RWPE2 (cell line): Measurements from ENCODE around the gene GTF2I.
"Not testable (repeated sequence)": the region's sequence is repeated elsewhere in the genome, so short reads cannot be mapped to it uniquely, and the experiment has no call there.

Source experiments
- ATAC-seq: fragments of 200-7000 bp; cut with Tn5 transposase; 3 replicates; pipeline ENCODE4 v1.9.1; 2021; ENCODE audit warnings: low read depth
- DNase-seq: peaks from one replicate; pipeline ENCODE4 v3.0.0-alpha.2; 2020; ENCODE audit warnings: low spot score
- H3K27ac ChIP-seq: fragments of 450-650 bp; 2 replicates; pipeline ENCODE4 v1.5.1; 2017; ENCODE audit warnings: mild to moderate bottlenecking; ENCODE audit not compliant: poor library complexity, severe bottlenecking
- H3K27me3 ChIP-seq: fragments of 250-450 bp; sonication (Bioruptor Pico); 2 replicates; pipeline ENCODE4 v1.5.1; 2021; ENCODE audit warnings: mild to moderate bottlenecking, moderate library complexity; ENCODE audit not compliant: insufficient read depth, poor library complexity, severe bottlenecking
- H3K36me3 ChIP-seq: fragments of 250-450 bp; sonication (Bioruptor Pico); 2 replicates; pipeline ENCODE4 v1.5.1; 2020; ENCODE audit warnings: low read depth, mild to moderate bottlenecking, moderate library complexity
- H3K4me1 ChIP-seq: fragments of 250-450 bp; sonication (Bioruptor Pico); 2 replicates; pipeline ENCODE4 v1.5.1; 2021; ENCODE audit warnings: mild to moderate bottlenecking, moderate library complexity; ENCODE audit not compliant: insufficient read depth, poor library complexity, severe bottlenecking
- H3K4me3 ChIP-seq: fragments of 250-450 bp; sonication (Bioruptor Pico); 2 replicates; pipeline ENCODE4 v1.5.1; 2021; ENCODE audit warnings: mild to moderate bottlenecking, moderate library complexity; ENCODE audit not compliant: severe bottlenecking
- H3K9me3 ChIP-seq: fragments of 250-450 bp; sonication (Bioruptor Pico); 2 replicates; pipeline ENCODE4 v1.5.1; 2021; ENCODE audit warnings: mild to moderate bottlenecking, moderate library complexity; ENCODE audit not compliant: severe bottlenecking

GTF2I gene

GRCh38 chr7:74773760-74774750 is 116.5 kb downstream of the GTF2I start, which contains the start of gene NCF1:
Gene NCF1, plus strand, starts transcription at chr7:74774011. Its CDS starts 21 bp downstream, at chr7:74774032.
- DNase-seq, H3K27ac ChIP-seq, H3K4me1 ChIP-seq, H3K36me3 ChIP-seq, H3K9me3 ChIP-seq, H3K4me3 ChIP-seq, H3K27me3 ChIP-seq, ATAC-seq: not testable (repeated sequence)

DNA sequence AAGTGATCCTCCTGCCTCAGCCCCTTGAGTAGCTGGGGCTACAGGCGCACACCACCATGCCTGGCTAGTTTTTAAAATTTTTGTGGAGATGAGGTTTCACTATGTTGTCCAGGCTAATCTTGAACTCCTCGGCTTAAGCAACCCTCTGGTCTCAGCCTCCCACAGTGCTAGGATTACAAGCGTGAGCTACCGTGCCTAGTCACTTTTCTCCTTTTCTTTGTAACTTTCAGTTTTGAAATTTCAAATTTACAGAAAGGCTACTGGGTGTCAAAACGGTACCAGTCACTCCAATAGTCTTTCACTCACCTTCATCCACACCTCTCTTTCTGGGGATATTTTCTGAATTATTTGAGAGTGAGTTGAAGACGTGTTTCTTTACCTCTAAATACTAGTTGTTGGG is 117.6 kb downstream of the GTF2I start:
- not testable (repeated sequence) for H3K36me3 ChIP-seq, DNase-seq, ATAC-seq

DNA sequence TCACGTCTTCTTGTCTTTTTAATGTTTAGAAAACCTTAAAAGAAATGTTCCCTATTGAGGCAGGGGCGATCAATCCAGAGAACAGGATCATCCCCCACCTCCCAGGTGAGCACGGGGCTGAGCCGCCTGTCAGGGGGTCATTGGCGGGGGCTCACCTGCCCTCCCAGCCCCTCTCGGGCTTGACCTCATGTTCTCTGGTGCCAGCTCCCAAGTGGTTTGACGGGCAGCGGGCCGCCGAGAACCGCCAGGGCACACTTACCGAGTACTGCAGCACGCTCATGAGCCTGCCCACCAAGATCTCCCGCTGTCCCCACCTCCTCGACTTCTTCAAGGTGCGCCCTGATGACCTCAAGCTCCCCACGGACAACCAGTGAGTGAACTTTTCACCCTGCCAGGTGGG is 121.5 kb downstream of the GTF2I start:
- H3K9me3 ChIP-seq, H3K27ac ChIP-seq, H3K4me3 ChIP-seq, H3K4me1 ChIP-seq, ATAC-seq, H3K36me3 ChIP-seq, H3K27me3 ChIP-seq: not testable (repeated sequence)
- DNase-seq = peak; percentile 31

More for the DNA sequence above, 117.6 kb downstream of the GTF2I start:
- H3K9me3 ChIP-seq, H3K27ac ChIP-seq, H3K27me3 ChIP-seq, H3K4me1 ChIP-seq, H3K4me3 ChIP-seq: not testable (repeated sequence)

GRCh38 chr7:74781746-74782145 is 124.2 kb downstream of the GTF2I start:
- not testable (repeated sequence) for ATAC-seq, H3K27me3 ChIP-seq, H3K4me1 ChIP-seq, DNase-seq, H3K9me3 ChIP-seq, H3K27ac ChIP-seq, H3K36me3 ChIP-seq, H3K4me3 ChIP-seq

GRCh38 chr7:74783595-74783994 is 126.1 kb downstream of the GTF2I start:
- not testable (repeated sequence) for DNase-seq, H3K27ac ChIP-seq, H3K36me3 ChIP-seq, H3K4me1 ChIP-seq, H3K4me3 ChIP-seq, ATAC-seq, H3K27me3 ChIP-seq, H3K9me3 ChIP-seq

GRCh38 chr7:74788369-74789150 is 131.0 kb downstream of the GTF2I start:
- ATAC-seq = peak; percentile 93
- not testable (repeated sequence) for H3K27me3 ChIP-seq, H3K9me3 ChIP-seq, H3K4me1 ChIP-seq, H3K27ac ChIP-seq, H3K36me3 ChIP-seq, H3K4me3 ChIP-seq
- DNase-seq = peak; percentile 88

DNA sequence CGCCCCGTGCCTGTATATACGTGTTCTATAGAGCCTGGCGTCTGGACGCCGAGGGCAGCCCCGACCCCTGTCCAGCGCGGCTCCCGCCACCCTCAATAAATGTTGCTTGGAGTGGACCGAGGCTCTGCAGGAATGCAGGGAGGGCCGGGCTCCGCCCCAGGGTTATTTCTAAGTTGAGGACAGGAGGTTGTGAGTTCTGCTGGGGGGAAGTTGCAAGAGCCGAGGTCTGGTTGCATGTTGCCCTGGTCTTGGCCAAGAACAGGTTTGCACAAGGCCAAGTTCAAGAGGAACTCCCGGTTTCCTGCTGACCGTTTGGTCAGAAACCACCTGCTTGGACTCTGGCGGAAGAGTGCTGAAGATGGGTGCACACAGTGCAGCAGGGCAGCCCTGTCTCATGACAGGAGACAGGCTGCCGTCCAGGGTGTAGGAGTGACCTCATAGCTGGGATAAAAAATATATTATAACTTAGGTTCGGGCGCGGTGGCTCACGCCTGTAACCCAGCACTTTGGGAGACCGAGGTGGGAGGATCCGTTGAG is 131.8 kb downstream of the GTF2I start:
- H3K27me3 ChIP-seq, DNase-seq, H3K4me1 ChIP-seq, H3K4me3 ChIP-seq, ATAC-seq, H3K9me3 ChIP-seq, H3K27ac ChIP-seq, H3K36me3 ChIP-seq: not testable (repeated sequence)

GRCh38 chr7:74797848-74798622 is 140.5 kb downstream of the GTF2I start:
- not testable (repeated sequence) for ATAC-seq, H3K4me3 ChIP-seq, H3K27ac ChIP-seq, H3K36me3 ChIP-seq, H3K4me1 ChIP-seq, H3K27me3 ChIP-seq, H3K9me3 ChIP-seq, DNase-seq

DNA sequence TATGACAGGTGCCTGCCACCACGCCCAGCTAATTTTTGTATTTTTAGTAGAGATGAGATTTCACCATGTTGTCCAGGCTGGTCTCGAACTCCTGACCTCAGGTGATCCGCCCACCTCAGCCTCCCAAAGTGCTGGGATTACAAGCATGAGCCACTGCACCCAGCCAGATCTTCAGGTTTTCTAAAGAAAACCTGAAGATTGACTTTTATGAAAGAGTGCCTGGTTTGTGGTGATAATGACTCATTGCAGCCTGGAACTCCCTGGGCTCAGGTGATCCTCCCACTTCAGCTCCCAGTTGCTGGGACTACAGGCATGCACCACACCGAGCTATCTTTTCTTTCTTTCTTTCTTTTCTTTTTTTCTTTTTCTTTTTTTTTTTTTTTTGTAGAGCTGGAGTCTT is 141.1 kb downstream of the GTF2I start:
- H3K27me3 ChIP-seq, H3K4me3 ChIP-seq, H3K36me3 ChIP-seq, H3K27ac ChIP-seq, H3K9me3 ChIP-seq, H3K4me1 ChIP-seq: not testable (repeated sequence)
- DNase-seq (peak; percentile 25), ATAC-seq (peak; percentile 73)
